Central memory CD4-positive, alpha-beta T cell (primary cell): ENCODE data around the gene RABEPK.
"Not testable (repeated sequence)": the region's sequence is repeated elsewhere in the genome, so short reads cannot be mapped to it uniquely, and the experiment has no call there.

ENCODE experiments used
- DNase-seq: peaks from one replicate; pipeline ENCODE4 v3.0.0; 2022
- total RNA-seq, 3 experiments: gene quantifications; one replicate each; lab custom pipeline; 2026; lab: John Stamatoyannopoulos, UW

The RABEPK gene, protein sequence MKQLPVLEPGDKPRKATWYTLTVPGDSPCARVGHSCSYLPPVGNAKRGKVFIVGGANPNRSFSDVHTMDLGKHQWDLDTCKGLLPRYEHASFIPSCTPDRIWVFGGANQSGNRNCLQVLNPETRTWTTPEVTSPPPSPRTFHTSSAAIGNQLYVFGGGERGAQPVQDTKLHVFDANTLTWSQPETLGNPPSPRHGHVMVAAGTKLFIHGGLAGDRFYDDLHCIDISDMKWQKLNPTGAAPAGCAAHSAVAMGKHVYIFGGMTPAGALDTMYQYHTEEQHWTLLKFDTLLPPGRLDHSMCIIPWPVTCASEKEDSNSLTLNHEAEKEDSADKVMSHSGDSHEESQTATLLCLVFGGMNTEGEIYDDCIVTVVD
- 14.5 to 58.1 (median 18.4) reads per million in 3 experiments for total RNA-seq

DNA sequence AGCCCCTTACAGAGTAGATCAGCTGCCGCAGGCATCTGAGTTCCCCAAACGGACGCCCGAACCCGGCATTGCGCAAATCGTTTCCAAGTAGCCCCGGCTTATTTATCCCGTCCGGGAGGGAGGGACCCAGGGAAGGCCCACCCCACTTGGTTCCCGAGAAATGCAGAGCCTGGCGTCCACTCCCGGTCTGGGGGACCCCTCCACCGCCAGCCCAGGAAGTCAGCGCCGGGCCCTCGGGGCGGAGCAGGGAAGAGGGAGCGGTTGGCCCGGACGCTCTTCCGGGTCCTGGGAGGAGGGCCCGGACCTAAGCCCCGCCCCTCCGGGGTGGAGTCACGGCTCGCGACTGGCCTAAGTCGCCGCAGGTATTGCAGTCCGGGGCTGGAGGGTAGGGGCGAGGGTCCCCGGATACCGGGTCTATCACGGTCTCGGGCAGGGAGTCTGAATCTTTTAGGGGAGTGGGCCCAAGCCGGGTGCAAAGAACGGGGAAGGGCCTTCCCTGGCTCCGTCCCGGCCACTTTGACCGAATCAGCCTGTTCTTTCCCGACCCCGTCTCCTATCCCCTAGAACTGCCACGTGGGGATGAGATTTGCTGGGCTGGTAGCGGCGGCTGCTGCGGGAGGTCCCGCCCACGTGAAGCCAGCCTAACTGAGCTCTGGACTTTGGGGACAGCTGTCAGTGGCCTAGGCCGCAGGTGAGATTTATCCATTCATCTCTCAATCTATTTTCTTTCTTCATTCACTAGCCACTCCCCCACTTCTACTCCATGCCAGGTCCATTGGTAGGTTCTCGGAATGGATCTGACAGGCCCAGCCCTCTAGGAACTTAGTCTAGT, at the start of gene RABEPK:
RABEPK (plus strand) TSS at position 327 of the 832 bp plus-strand sequence. CDS start 2,472 bp downstream, outside the sequence.
- peak; percentile 83 for DNase-seq

DNA sequence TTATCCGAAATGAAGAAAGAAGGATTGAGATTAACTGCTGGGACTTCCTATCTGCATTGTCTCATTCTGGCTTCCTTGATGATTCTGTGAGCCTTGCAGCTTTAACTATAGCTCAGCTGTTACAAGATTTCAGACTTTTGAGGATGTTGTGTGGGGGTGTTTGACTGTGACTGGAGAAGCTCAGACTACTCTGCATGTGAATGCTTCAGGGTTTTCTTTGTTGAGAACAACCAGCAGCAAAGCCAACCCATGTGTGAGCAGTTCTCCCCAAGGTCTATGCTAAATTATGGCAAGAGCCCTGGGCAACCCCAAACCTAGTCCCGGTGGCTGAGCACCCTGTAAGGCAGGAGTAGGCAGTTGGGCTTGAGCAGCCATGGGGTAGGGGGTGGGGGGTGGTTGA, 48.6 kb upstream of the RABEPK start:
- no peak for DNase-seq

DNA sequence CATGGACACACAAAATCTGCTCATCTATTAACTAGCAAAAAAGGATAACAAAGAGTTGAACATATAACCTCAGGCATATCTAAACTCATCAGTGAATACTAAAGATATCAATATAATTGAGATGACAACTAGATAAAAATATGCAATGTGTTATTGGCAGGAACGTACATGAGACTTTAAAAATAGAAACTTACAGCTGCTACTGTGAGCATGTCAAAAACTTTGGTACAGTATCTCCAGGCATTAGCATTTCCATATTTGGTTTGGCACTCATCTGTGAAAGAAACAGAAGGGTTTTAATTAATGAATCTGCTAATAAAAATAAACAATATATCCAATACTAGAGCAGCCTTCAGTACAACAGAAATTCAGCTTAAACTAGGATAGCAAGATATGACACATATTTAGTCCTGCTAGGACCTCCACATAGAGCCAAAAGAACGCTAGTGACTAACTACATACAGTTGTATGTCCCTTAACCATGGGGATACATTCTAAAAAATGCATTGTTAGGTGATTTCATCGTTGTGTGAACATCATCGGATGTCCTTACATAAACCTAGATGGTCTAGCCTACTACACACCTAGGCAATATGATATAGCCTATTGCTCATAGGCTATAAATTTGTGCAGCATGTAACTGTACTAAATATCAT, 46.5 kb upstream of the RABEPK start:
- no peak for DNase-seq

DNA sequence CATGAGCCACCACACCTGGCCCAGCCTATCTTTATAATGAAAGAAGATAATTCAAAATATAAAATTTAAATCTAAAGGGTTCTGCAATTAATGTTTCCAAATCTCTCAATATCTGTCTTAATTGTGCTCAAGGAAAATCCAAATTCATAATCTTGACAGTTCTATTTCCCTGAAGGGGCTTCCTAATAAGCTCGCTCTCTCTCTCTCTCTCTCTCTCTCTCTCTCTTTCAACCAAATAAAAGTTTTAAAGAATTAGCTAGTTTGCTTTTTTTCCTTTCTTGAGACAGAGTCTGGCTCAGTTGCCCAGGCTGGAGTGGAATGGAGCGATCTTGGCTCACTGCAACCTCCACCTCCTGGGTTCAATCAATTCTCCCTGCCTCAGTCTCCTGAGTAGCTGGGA, 43.8 kb upstream of the RABEPK start:
- DNase-seq, result no peak

DNA sequence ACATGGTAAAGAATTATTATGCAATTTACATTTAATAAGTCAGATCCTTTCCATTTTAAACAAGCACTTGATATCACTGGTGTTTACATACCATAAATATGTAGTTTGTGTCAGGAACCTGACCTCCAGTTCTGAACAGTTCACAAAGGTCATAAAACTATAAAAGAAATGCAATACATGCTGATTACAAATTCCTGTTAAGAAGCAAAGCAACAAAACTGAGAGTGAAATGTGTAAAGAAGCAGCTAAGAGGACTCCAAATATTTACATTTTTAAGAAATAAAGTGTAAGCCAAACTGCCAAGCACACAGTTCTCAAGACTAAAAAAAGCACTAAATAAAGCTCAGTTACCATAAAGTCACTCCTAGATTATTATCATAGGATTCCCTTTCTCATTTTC, 39.6 kb upstream of the RABEPK start:
- no peak for DNase-seq

DNA sequence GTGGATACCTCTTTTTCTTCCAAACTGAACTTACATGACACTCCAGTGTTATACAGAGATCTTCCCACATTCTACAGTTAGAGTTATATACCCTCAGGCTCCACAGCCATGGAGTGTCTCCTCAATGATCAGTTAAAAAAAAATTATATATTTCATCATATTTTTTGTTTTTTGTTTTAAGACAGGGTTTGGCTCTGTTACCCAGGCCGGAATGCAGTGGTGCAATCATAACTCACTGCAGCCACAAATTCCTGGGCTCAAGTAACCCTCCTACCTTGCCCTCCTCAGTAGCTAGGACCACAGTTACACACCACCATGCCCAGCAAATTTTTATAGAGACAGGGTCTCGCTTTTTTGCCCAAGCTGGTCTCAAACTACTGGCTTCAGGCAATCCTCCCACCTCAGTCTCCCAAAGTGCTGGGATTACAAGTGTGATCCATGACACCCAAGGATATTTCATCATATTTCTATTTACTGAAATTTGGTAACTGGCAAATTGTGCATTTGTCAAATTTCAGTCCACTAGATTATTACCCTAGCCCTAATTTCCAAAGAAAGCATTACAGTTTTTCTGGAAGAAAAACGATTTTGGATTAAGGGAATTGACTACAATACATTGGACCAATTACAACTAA, 38.9 kb upstream of the RABEPK start:
- DNase-seq, result no peak

DNA sequence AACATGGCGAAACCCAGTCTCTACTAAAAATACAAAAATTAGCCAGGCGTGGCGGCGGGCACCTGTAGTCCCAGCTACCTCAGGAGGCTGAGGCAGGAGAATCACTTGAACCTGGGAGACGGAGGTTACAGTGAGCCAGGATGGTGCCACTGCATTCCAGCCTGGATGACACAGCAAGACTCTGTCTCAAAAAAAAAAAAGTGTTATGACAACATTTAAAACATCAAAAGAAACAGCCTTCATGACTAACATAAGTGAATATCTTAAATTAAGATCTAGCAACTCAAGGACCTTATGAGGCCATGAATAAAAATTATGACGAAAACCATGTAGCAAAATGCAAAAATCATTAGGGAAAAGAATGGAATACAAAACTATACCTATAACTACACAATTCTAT, 37.5 kb upstream of the RABEPK start:
- DNase-seq, result not testable (repeated sequence)

DNA sequence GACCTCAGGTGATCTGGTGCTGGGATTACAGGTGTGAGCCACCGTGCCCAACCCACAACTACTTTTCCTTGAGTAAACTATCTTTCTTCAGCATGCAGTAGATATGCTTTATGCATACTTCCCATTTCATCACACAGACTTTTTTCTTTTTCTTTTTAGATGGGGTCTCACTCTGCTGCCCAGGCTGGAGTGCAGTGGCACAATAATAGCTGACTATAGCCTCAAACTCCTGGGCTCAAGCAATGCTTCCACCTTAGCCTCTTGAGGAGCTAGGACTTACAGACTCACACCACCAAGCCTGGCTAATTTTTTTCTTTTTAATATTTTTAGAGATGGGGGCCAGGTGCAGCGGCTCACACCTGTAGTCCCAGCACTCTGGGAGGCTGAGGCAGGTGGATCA, 33.6 kb upstream of the RABEPK start:
- no peak for DNase-seq

DNA sequence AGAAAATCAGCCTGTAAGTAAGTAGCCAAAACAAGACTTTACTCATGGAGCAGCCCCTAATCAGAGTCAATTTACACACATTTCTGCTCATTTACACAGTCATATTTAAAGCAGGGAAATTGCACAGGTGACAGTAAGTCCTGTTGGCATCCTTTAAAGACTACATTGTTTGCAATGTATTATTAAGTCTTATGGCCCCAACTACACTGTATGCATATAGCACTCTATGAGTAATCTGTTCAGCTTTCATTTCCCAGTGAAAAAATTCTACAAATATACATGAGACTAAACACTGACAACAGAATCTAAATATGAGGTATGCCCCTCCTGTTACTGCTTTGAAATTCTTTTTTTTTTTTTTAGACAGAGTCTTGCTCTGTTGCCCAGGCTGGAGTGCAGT, 30.4 kb upstream of the RABEPK start:
- DNase-seq, result no peak

DNA sequence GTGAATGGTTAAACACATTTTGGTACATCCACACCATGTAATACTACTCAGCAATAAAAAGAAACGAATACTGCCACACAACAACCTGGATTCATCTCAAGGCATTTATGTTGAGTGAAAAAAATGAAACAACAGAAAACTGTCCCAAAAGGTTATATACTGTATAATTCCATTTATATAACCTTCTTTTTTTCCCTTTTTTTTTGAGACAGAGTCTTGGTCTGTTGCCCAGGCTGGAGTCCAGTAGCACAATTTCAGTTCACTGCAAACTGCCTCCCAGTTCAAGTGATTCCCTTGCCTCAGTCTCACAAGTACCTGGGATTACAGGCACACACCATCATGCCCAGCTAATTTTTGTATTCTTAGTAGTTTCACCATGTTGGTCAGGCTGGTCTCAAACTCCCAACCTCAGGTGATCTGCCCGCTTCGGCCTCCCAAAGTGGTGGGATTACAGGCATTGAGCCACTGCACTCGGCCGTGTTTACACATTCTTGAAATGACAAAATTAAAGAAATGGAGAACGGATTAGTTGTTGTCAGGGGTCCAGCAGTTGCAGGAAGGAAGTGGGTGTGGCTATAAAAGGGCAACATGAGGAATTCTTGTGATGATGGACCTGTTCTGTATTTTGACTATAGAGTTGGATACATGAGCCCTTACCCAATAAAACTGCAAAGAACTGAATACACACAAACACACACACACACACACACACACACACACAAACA, 28.1 kb upstream of the RABEPK start:
- DNase-seq, result no peak

DNA sequence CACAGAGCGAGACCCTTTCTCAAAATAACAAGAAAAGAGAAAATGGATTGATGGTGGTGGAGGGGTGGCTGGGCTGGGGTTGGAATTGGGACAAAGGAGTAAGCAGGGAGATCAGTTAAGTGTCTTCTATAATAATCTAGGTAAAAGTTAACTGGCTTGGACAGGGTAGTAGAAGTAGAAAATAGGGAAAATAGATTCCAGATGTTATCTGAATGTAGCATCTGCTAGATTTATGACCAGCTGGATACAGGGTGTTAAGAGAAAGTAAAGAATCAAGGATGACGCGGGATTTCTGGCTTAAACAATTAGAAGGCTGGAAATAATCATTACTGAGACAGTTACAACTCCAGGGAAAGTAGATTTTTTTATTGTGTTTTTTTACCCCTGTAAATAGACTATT, 23.7 kb upstream of the RABEPK start:
- DNase-seq, result no peak

DNA sequence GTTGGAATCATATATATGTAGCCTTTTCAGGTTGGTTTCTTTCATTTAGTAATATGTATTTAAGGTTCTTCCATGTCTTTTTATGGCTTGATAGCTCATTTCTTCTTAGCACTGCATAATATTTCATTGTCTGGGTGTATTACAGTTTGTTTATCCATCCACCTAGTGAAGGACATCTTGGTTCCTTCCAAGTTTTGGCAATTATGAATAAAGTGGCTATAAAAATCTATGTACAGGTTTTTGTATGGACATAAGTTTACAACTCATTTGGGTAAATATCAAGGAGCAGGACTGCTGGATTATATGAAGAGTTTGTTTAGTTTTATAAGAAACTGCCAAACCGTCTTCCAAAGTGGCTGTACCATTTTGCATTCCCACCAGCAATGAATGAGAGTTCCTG, 22.5 kb upstream of the RABEPK start:
- no peak for DNase-seq

DNA sequence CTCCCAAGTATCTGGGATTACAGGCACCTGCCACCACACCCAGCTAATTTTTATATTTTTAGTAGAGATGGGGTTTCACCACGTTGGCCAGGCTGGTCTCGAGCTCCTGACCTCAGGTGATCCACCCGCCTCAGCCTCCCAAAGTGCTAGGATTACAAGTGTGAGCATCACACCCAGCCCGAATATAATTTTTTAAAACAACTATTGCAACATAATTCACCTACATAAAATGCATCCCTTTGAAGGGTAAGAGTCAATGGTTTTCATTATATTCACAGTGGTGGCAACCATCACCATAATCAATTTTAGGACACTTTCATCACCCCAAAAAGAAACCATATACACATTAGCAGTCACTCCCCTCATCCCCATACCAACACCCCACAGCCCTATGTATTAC, 20.6 kb upstream of the RABEPK start:
- not testable (repeated sequence) for DNase-seq

DNA sequence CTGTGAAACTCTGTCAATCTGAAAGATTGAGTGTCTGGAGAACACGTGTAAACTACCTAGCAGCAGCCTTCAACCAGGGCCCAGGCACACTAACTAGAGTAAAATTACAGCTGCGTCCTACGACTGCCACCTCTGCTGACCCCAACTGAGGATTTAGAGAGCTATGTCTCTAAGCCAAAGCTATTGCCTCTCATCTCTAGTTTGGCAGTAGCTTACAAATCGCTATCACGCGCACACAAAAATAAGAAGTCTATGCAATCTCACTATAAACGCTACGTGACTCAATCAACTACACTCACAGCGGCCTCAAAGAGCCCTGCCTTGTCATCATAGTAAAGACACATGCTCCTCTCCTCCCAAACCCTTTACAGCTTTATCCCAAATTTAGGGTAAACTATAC, 19.5 kb upstream of the RABEPK start:
- no peak for DNase-seq

DNA sequence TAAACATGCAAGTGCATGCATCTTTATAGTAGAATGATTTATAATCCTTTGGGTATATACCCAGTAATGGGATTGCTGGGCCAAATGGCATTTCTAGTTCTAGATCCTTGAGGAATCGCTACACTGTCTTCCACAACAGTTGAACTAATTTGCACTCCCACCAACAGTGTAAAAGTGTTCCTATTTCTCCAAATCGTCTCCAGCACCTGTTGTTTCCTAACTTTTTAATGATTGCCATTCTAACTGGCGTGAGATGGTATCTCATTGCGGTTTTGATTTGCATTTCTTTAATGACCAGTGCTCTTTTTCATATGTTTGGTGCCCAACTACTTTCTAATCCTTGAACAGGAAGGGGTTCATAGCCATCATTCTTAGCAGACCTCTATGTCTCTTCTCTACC, 18.6 kb upstream of the RABEPK start:
- DNase-seq, result not testable (repeated sequence)

DNA sequence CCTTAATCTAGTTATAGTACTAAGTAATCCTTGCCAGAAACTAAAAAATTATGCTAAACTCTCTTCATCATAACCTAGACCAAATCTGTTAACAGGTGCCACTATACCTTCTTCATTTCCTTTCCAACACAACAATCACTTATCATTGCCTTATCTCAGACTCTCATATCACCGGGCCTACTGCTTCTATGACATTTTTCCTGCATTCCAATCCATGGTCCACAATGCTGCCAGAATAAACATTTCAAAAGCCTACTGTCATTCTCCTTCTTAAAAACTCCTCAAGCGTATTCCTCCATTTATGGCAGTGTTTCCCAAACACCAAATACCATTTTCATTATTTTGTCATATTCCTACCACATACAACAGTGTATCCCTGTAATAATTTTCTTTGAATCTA, 17.3 kb upstream of the RABEPK start:
- no peak for DNase-seq

DNA sequence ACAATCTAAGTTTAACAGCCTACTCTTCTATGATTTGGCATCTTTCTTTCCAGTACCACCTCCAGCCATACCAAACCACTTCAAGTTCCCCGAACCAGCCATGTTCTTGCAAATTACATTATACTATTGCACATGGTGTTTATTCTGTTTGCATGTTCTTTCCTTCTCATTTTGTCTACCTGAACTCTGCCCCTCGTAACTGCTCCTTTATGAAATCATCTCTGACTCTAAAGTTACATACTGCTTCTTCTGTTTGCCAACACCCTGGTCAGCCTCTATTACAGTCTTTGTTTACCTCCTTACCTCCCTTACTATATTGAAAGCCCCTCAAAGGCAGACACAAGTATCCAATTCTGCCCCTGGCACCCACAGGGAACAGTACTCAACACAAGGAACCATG, 16.8 kb upstream of the RABEPK start:
- no peak for DNase-seq

DNA sequence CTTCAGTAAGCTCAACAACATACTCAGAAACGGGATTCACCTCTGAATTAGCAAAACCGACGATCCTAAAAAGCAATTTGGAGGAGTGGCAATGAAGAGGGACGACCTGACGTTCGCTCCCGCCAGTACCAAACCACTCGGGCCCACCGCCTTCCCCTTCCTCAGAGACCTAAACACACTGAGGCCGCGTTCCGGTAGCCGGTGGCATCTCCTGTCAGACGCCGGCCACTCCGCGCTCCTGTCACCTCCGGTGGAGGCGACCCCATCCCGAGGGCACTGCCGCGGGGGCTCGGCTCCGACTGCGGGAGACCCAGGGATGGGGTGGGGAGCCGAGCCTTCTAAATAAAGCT, 11.4 kb upstream of the RABEPK start:
- DNase-seq, result peak; percentile 26

DNA sequence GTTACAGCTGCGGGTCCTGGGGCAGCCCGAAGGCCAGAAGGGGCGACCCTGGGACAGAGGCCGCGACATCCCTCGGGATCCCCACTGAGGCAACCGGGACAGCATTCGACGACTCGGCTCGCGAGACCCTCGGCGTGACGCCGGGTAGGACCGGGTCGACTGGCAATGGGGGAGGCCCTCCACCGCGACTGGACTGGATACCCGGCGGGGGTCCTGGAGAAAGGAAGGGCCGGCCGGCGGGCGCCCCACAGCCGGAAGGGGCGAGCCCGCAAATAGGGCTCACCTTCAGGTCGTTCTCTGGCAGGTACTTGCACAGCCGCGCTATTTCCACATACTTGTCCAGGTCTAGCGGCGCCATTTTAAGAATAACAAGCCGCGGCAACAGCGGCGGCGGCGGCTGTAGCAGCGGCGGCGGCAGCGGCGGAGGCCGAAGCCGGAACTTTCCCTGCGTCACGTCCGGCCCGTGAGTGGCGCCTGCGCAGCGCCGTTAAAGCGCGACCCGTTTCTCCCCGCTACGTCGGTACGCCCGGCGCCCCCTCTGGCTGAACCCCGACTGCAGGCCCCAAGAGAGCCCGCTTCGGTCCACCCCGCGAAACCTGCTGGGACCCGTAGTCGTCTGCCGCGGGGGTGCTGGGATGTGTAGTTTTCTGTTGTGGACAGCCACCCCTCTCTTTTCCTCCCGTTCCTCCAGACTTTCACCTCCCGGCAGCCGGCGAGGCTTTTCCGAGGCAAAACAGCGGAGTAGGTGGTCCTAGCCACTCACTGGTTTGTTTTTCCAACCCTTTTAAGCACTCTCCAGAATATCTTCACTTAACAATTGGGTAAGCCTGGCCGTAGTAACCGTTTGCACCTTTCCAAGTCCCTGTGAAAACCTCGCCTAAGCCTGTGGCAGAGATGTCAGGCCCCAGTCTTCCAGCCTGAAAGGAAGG, 10.7 kb upstream of the RABEPK start, which contains the start of gene PPP6C:
PPP6C (minus strand) TSS at position 443 of the 929 bp plus-strand sequence; CDS start at position 358, 85 bp downstream.
- peak; percentile 97 for DNase-seq

DNA sequence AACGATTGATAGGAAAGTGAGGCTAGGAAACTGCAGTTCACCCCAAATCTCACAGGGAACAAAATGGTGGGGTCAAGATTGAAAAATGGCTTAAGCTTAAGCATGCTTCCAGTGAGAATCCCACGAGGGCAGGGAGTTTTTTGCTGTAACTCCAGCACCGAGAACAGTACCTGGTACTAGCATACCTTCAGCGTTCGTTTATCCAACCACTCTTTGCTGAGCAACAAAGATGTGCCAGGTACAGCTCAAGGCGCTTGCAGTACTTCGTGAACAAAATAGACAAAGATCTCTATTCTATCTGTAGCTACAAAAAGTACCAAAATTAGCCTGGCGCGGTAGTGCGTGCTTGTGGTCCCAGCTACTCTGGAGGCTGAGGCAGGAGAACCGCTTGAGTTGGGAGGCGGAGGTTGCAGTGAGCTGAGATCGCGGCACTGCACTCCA, 10.0 kb upstream of the RABEPK start:
- DNase-seq, result peak; percentile 20

DNA sequence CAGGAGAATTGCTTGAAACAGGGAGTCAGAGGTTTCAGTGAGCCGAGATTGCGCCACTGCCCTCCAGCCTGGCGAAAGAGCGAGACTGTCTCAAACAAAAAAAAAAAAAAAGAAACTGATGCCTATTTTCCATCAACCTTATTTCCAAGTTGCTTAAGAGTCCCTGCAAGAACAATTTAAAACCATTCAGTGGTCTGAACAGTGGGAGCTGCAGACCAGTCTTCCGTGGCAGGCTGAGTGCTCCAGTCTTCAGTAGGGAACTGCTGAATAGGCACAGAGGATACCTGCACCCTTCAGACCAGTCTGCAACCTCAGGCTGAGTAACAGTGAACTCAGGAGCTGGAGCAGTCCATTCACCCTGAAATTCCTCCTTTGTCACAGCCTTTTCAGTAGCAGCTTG, 5.9 kb upstream of the RABEPK start:
- DNase-seq, result not testable (repeated sequence)
